H1 (cell line): ENCODE data around the gene GRK5. TPM values are rescaled to one million over a fixed set of nuclear protein-coding genes. Genes with fewer than 3 reads are reported as not detected.

Experiments used
- CTCF ChIA-PET: fragments of 300-600 bp; sonication (Branson Sonifier 250); formaldehyde crosslinking; loops from one replicate; lab custom pipeline; 2021; ENCODE audit not compliant: partially characterized antibody; lab: Charles Lee
- POLR2A ChIA-PET: fragments of 300-600 bp; sonication (Branson Sonifier 250); formaldehyde crosslinking; loops from one replicate; lab custom pipeline; 2021; ENCODE audit warnings: inconsistent platforms; ENCODE audit not compliant: partially characterized antibody; lab: Charles Lee
- DNase-seq, 2 experiments: peaks; one replicate each; pipeline versions ENCODE4 v3.0.0 to v3.0.0-alpha.2; 2010 to 2022; ENCODE audit warnings: low spot score in 2 of 2, low read depth in 1 of 2, mixed read lengths in 1 of 2
- FAIRE-seq: peaks from 2 replicates; lab custom pipeline; 2011; peaks lifted over from hg19 to GRCh38; lab: Jason Lieb, UNC
- H2AFZ ChIP-seq: 2 replicates; pipeline ENCODE4 v1.8.1; 2012; ENCODE audit warnings: low read length, inconsistent platforms
- H2AK5ac ChIP-seq: 2 replicates; pipeline ENCODE4 v1.6.1; 2013; ENCODE audit warnings: low read depth, low read length
- H2BK120ac ChIP-seq: replicated peaks from 2 replicates; pipeline ENCODE3; 2013; ENCODE audit warnings: low read depth, low read length, inconsistent platforms
- H2BK12ac ChIP-seq: 2 replicates; pipeline ENCODE4 v1.6.1; 2013; ENCODE audit warnings: low read depth, low read length
- H2BK15ac ChIP-seq: 2 replicates; pipeline ENCODE4 v1.6.1; 2013; ENCODE audit warnings: low read length
- H2BK20ac ChIP-seq: 2 replicates; pipeline ENCODE4 v1.6.1; 2013; ENCODE audit warnings: low read length
- H2BK5ac ChIP-seq: 2 replicates; pipeline ENCODE4 v1.6.1; 2013; ENCODE audit warnings: low read depth, low read length
- H3K14ac ChIP-seq: 2 replicates; pipeline ENCODE4 v1.6.1; 2013; ENCODE audit warnings: inconsistent platforms; ENCODE audit not compliant: insufficient read length
- H3K18ac ChIP-seq: 2 replicates; pipeline ENCODE4 v1.6.1; 2013; ENCODE audit warnings: low read length; ENCODE audit errors: extremely low read depth
- H3K23ac ChIP-seq: 2 replicates; pipeline ENCODE4 v1.6.1; 2013; ENCODE audit warnings: inconsistent platforms; ENCODE audit not compliant: insufficient read length
- H3K23me2 ChIP-seq: 2 replicates; pipeline ENCODE4 v1.6.1; 2013; ENCODE audit warnings: low read depth, low read length
- H3K27ac ChIP-seq: 2 replicates; pipeline ENCODE4 v1.6.1; 2011; ENCODE audit warnings: low read depth, low read length, inconsistent platforms
- H3K27me3 ChIP-seq, 4 experiments: replicated peaks in 1 of 4; 1 replicate in 1 of 4; 2 replicates in 3 of 4; pipeline versions ENCODE4 v1.6.1 to v1.8.1; 2011 to 2013; ENCODE audit warnings: low read length in 3 of 4, mild to moderate bottlenecking in 3 of 4, inconsistent platforms in 2 of 4, mixed read lengths in 2 of 4, moderate library complexity in 1 of 4; ENCODE audit not compliant: control insufficient read depth in 3 of 4, insufficient read depth in 3 of 4; ENCODE audit errors: extremely low read depth in 1 of 4
- H3K36me3 ChIP-seq, 4 experiments: 2 replicates each; pipeline versions ENCODE4 v1.6.1 to v1.8.1; 2011 to 2013; ENCODE audit warnings: mild to moderate bottlenecking in 4 of 4, low read length in 3 of 4, moderate library complexity in 2 of 4, control low read depth in 1 of 4, inconsistent platforms in 1 of 4; ENCODE audit not compliant: insufficient read depth in 4 of 4, control insufficient read depth in 2 of 4
- H3K4ac ChIP-seq: replicated peaks from 2 replicates; pipeline ENCODE3; 2013; ENCODE audit warnings: low read length, low read depth, mixed read lengths, inconsistent platforms; ENCODE audit not compliant: insufficient read length
- H3K4me1 ChIP-seq, 4 experiments: replicated peaks in 1 of 4; 1 replicate in 1 of 4; 2 replicates in 3 of 4; pipeline versions ENCODE4 v1.6.1 to v1.8.1; 2011 to 2013; ENCODE audit warnings: low read length in 3 of 4, inconsistent platforms in 2 of 4, mixed read lengths in 1 of 4; ENCODE audit not compliant: insufficient read depth in 4 of 4, control insufficient read depth in 3 of 4
- H3K4me2 ChIP-seq, 2 experiments: 2 replicates each; pipeline versions ENCODE4 v1.6.1 to v1.8.1; 2011 to 2013; ENCODE audit warnings: low read depth in 2 of 2, low read length in 2 of 2, control low read depth in 1 of 2, inconsistent platforms in 1 of 2, mild to moderate bottlenecking in 1 of 2; ENCODE audit not compliant: insufficient read depth in 1 of 2
- H3K4me3 ChIP-seq, 4 experiments: fragments of 200-600, 300-600 bp in 1 of 4; sonication (generic), shearing (Covaris generic), sonication (Bioruptor Twin) in 1 of 4; 2 replicates each; pipeline versions ENCODE4 v1.5.1 to v1.8.1; 2011 to 2016; ENCODE audit warnings: low read length in 4 of 4, low read depth in 3 of 4, control low read depth in 2 of 4, inconsistent platforms in 2 of 4, mild to moderate bottlenecking in 2 of 4, mixed read lengths in 1 of 4, moderate library complexity in 1 of 4; ENCODE audit not compliant: insufficient read depth in 2 of 4; ENCODE audit errors: extremely low read depth in 1 of 4
- H3K56ac ChIP-seq: replicated peaks from 2 replicates; pipeline ENCODE3; 2013; ENCODE audit warnings: low read depth, mild to moderate bottlenecking, mixed read lengths, low read length, inconsistent platforms; ENCODE audit not compliant: insufficient read length
- H3K79me1 ChIP-seq: 2 replicates; pipeline ENCODE4 v1.6.1; 2013; ENCODE audit warnings: low read depth, low read length, control low read depth
- H3K79me2 ChIP-seq, 2 experiments: 2 replicates each; pipeline versions ENCODE4 v1.6.1 to v1.8.1; 2012 to 2013; ENCODE audit warnings: low read length in 2 of 2, mild to moderate bottlenecking in 2 of 2, inconsistent platforms in 1 of 2; ENCODE audit not compliant: insufficient read depth in 2 of 2, control insufficient read depth in 1 of 2
- H3K9ac ChIP-seq, 4 experiments: replicated peaks in 1 of 4; 1 replicate in 1 of 4; 2 replicates in 3 of 4; pipeline versions ENCODE4 v1.6.1 to v1.8.1; 2011 to 2013; ENCODE audit warnings: low read depth in 3 of 4, low read length in 3 of 4, control low read depth in 2 of 4, mild to moderate bottlenecking in 2 of 4, moderate library complexity in 2 of 4, inconsistent platforms in 1 of 4; ENCODE audit errors: extremely low read depth in 1 of 4
- H3K9me3 ChIP-seq, 2 experiments: 2 replicates each; pipeline versions ENCODE4 v1.6.1 to v1.8.1; 2012 to 2013; ENCODE audit warnings: mild to moderate bottlenecking in 2 of 2, moderate library complexity in 2 of 2, control low read depth in 1 of 2, inconsistent platforms in 1 of 2, low read depth in 1 of 2, low read length in 1 of 2, mixed read lengths in 1 of 2; ENCODE audit not compliant: insufficient read depth in 2 of 2
- H4K20me1 ChIP-seq, 2 experiments: replicated peaks in 1 of 2; 2 replicates each; pipeline versions ENCODE3 to v1.8.1; 2011 to 2013; ENCODE audit warnings: inconsistent platforms in 2 of 2, low read length in 2 of 2, mild to moderate bottlenecking in 1 of 2; ENCODE audit not compliant: insufficient read depth in 2 of 2, control insufficient read depth in 1 of 2
- H4K5ac ChIP-seq: 2 replicates; pipeline ENCODE4 v1.6.1; 2013; ENCODE audit warnings: low read length, low read depth, mixed read lengths, inconsistent platforms; ENCODE audit not compliant: insufficient read length
- H4K8ac ChIP-seq: 2 replicates; pipeline ENCODE4 v1.8.0; 2013; ENCODE audit warnings: mild to moderate bottlenecking, moderate library complexity, low read length, inconsistent platforms; ENCODE audit not compliant: insufficient read depth; ENCODE audit errors: extremely low read depth
- H4K91ac ChIP-seq: replicated peaks from 2 replicates; pipeline ENCODE3; 2013; ENCODE audit warnings: low read length, mixed read lengths, inconsistent platforms; ENCODE audit not compliant: insufficient read length
- SUZ12 ChIP-seq: fragments of 200-600 bp; sonication (generic); IDR thresholded peaks from 2 replicates; pipeline ENCODE4 v1.6.1; 2012; ENCODE audit warnings: mild to moderate bottlenecking, inconsistent platforms, low read length, moderate library complexity, mixed read lengths
- WGBS, 2 experiments: shearing (Covaris generic) in 1 of 2; methylation state at CpG; one replicate each; pipeline versions ENCODE4 v1.1.6 to v1.1.7; 2013 to 2015; ENCODE audit warnings: low lambda C conversion rate in 2 of 2, mixed read lengths in 2 of 2, inconsistent platforms in 1 of 2, low coverage in 1 of 2, missing lambda C conversion rate in 1 of 2; ENCODE audit not compliant: insufficient replicate concordance in 2 of 2, insufficient coverage in 1 of 2, insufficient read length in 1 of 2; ENCODE audit errors: extremely low coverage in 1 of 2, missing lambda C conversion rate in 1 of 2; 5-methylcytosine and 5-hydroxymethylcytosine counted together
- polyA plus RNA-seq, 7 experiments: library from polyadenylated mRNA; depleted of rRNA in 3 of 7; stranded (reverse) in 5 of 7; unstranded in 2 of 7; fragments of >200 nt in 5 of 7; fragments of 200-250 nt in 2 of 7; gene quantifications; 1 replicate in 5 of 7; 2 replicates in 1 of 7; 4 replicates in 1 of 7; pipeline versions ENCODE4 v1.2.1 to v1.2.3, GENCODE V29; 2011 to 2013; ENCODE audit warnings: missing spikeins in 2 of 7, mixed read lengths in 2 of 7
- total RNA-seq: library from RNA; stranded (reverse); fragmentation: NEBNext Ultra II Directional; extraction: Animal tissue kit (Norgen Biotek cat#: 25700); gene quantifications from 2 replicates; pipeline ENCODE4 v1.2.1, GENCODE V29; 2021

GRK5 gene
- total and polyA plus RNA-seq, 2 of the 8 experiments (the other 6 are each of a cell fraction or from before 2014, with no cell fraction given), result 0.54 to 2.5 TPM

DNA sequence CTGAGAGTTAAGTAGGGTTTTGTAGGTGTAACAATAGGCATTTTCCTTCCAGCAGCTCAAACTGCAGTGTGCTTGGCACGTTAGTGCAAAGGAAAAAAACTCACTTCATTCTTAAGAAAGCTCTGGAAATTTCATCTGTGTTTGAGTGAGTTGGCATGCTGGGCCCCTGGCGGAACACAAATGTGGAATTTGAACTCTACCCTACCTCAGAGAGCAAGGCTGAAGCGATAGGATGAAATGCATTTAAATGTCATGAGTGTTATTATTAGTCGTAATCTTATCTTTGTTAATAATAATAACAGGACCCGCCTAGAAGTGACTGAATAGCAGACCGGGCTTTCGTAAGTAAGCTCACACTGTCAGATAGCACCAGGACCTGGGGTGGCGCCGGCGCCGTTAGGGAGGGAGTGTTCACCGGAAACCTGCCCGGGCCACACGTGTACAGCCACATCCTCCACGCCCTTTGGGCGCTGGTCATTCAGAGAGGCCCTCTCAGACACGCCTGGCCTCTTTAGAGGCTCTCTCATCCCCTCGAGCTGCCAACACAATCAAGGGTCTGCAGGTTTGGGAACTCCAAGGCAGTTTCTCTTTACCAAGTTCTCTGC lies 63.5 kb downstream of the GRK5 start:
- H3K9me3 ChIP-seq, result no peaks in the 10 kb centered on the region
- H3K9ac ChIP-seq, result no peak overlapping the region
- H3K18ac ChIP-seq, result no peak overlapping the region
- no peaks in the 10 kb centered on the region for H3K36me3 ChIP-seq
- H2BK15ac ChIP-seq, result no peak overlapping the region
- FAIRE-seq (no peak), DNase-seq (no peak)
- no peak overlapping the region for H4K5ac ChIP-seq
- no peak overlapping the region for H4K8ac ChIP-seq
- no peaks in the 10 kb centered on the region for H4K20me1 ChIP-seq
- no peak overlapping the region for H2AK5ac ChIP-seq
- ChIA-PET CTCF (interaction anchor here (0.9 to 1.9 kb wide), 6 partner anchors 11 to 219 kb away, joined by 3 to 7 read pairs (median 4); no protein-coding TSS in a partner anchor), POLR2A (no interaction called here)
- no peak overlapping the region for H3K14ac ChIP-seq
- H2BK12ac ChIP-seq, result no peak overlapping the region
- 90% methylated on average over 17 of the region's 18 CpGs; no CpG with 5 or more reads in 1 of the 2 experiments for WGBS, 2 experiments
- H4K91ac ChIP-seq, result no peak overlapping the region
- no peaks in the 10 kb centered on the region for H3K23me2 ChIP-seq
- H2BK120ac ChIP-seq, result no peak overlapping the region
- H3K4me3 ChIP-seq, result no peak overlapping the region
- no peak overlapping the region for H3K4me2 ChIP-seq
- H2AFZ ChIP-seq, result no peak overlapping the region
- no peak overlapping the region for H3K4ac ChIP-seq
- H3K56ac ChIP-seq, result no peak overlapping the region
- no peaks in the 10 kb centered on the region for H3K27me3 ChIP-seq
- no peak overlapping the region for H3K23ac ChIP-seq
- no peaks in the 10 kb centered on the region for H3K79me2 ChIP-seq
- no peaks in the 10 kb centered on the region for H3K79me1 ChIP-seq
- H3K27ac ChIP-seq, result no peak overlapping the region
- no peak overlapping the region for H2BK5ac ChIP-seq
- H3K4me1 ChIP-seq, result peaks cover 0 to 2% (median 0%) of the 10 kb centered on the region in 4 experiments; a peak in 1 of 7 replicates
- no peak overlapping the region for H2BK20ac ChIP-seq
- TF ChIP-seq SUZ12, result no peak
